CD4-positive, alpha-beta T cell treated with Interleukin-4 for 4 hours (primary cell): ENCODE data around the gene MALSU1.
A peak's percentile ranks its signal among the peaks of the same experiment; 100 is the strongest.

Experiments
- DNase-seq: peaks from one replicate; pipeline ENCODE4 v3.0.0-alpha.2; 2020

The MALSU1 gene

DNA sequence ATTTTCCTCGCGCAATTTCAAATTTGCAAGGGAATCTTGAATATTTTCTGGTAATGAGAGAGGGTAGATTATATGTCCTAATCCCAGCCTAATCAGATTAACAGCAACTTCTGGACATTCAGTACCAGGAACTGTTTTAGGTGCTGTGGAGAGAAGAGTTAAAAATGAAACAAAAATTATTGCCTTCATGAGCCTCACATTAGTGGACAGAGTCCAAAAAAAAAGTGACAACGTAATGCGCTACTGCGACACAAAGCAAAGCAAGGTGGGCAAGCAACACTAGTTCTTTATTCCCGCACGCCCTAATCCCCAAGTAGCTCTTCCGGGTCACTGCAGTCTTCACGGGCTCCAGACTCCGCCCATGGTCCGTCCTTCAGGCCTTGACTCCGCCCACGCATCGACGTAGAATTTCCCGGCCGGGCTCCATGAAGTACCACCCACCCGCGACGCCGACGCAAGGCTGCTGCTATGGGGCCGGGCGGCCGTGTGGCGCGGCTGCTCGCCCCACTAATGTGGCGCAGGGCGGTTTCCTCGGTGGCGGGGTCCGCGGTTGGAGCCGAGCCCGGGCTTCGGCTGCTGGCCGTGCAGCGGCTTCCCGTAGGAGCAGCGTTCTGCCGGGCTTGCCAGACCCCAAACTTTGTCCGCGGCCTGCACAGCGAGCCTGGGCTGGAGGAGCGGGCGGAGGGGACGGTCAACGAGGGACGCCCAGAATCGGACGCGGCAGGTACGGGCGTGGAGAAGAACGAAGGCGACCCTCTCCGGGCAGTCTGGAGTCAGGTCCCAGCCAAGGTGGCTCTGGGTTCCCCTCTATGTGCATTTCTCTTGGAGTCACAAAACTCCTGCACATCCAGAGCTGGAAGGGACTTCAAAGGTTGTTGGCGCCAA is at the start of gene MALSU1:
MALSU1 (plus strand) TSS at position 455 of the 885 bp plus-strand sequence; CDS start at position 469, 14 bp downstream.
- DNase-seq, result peak; percentile 94

DNA sequence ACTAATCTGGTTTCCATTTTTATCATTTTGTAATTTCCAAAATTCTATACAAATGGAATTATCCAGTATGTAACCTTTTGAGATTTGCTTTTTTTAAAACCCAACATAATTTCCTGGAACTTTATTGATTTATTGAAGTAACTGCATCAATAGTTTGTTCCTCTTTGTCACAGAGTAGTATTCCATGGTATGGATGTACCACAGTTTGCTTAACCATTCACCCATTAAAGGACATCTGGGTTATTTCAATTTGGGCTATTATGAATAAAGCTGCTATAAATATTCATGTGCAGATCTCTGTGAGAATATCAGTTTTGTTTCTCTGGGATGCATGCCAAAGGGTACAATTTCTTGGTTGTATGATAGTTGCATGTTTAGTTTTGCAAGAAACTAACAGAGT is 49.7 kb upstream of the MALSU1 start:
- no peak for DNase-seq

DNA sequence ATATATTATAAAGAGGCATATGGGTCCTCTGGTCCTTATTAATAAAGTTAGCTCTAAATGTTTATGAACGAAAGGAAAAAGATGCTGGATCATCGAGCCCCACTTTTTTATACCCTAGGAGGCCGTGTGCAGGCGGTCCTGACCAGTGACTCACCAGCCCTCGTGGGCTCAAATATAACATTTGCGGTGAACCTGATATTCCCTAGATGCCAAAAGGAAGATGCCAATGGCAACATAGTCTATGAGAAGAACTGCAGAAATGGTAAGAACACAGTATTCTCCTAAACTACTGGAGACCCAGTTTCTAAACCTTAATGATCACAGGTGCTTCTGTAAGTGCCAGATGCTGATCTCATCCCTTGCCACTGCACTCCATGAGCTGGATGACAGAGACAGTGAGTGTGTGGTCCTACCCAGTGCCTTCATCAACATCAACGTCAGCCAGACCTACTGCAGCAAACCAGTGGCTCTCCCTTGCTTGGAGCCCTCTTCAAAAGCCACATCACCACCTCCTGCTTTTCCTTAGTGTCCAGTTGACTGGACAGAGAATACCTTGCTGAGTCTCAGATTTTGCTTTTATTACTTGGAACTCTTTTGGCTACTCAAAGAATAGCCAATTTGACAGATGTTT is 45.0 kb upstream of the MALSU1 start:
- no peak for DNase-seq

DNA sequence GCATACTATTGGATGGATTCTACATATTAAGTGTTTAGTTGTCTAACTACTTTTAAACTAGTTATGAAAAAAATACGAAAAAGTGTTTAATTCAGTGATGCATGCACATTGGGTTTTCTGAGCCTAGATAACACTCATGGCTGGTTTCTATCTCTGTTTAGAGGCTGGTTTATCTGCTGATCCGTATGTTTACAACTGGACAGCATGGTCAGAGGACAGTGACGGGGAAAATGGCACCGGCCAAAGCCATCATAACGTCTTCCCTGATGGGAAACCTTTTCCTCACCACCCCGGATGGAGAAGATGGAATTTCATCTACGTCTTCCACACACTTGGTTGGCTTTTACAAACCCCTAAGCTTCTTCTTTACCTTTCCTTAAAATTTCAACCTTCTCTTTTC is 42.4 kb upstream of the MALSU1 start:
- DNase-seq, result no peak

DNA sequence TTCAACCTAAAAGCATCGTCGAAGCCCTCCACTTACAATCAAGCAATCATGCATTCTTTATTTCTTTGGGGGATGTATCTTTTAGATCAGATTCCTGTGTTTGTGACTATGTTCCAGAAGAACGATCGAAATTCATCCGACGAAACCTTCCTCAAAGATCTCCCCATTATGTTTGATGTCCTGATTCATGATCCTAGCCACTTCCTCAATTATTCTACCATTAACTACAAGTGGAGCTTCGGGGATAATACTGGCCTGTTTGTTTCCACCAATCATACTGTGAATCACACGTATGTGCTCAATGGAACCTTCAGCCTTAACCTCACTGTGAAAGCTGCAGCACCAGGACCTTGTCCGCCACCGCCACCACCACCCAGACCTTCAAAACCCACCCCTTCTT is 38.8 kb upstream of the MALSU1 start:
- no peak for DNase-seq

DNA sequence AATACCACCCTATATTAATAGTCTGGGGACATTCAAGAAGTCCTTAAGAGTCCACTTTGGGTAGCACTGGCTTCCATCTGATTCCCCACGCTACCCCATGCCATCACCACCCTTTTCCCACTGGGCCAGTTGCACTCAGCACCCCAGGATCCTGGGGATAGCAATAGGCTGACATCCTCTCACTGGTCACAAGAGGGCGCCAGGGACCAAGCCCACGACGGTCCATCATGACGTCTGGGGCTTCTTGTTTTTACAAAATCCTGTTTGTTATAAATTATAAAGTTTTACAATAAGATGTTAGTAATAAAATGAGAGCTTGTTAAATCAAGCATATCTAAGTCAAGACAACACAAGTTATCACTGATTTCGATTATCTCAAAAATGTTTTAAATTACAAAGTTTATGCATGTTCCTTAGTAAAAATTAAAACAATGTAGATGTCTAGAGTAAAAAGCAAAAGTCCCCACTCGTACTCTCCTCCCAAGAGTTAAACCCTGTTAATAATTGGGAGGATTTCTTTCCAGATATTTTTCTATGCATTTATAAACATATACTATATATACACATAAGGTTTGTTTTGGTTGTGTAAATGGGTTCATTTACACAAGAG is 37.2 kb upstream of the MALSU1 start:
- DNase-seq, result peak; percentile 38

DNA sequence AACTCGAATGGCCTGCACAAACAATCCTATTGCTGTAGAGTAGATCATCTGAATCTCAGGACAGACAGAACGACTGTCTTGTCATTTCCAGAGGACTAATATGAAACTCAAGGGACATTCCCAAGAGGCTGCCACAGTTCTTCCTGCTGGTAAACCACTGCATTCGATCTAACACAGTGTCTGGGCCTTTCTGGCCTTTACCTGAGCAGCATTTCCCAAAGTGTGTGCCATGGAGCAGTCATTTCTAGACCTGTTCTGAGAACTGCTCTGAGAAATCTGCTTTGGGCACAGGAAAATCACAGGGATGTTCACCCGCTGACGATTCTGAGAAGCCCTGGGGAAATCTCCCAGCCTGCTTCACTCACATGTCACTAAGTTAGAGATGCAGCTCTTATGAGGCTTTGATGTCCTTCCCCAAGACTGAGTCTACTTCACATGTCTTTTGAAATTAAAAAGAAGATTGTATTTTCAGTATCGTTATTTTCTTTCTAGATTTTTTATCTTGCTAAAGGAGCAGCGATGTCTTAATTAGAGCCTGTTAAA is 34.2 kb upstream of the MALSU1 start:
- DNase-seq, result no peak

DNA sequence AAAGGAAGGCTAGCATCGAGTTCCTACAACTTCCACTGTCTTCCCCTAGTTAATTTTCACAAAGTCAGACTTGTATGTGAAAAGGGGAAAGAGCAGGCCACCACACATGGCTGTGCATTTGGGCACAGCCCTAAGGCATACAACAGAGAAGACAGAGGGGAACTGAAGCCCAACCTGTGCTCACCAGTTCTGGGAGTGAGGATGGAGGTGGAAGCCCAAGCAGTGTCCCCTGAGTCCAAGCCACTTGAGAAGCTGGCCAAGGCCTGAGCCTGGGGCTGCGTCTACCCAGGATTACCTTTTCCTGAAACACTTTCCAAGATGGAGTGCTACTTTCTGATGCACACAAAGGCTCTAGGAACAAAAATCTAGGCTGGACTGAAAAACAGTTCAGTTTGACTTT is 32.2 kb upstream of the MALSU1 start:
- no peak for DNase-seq

DNA sequence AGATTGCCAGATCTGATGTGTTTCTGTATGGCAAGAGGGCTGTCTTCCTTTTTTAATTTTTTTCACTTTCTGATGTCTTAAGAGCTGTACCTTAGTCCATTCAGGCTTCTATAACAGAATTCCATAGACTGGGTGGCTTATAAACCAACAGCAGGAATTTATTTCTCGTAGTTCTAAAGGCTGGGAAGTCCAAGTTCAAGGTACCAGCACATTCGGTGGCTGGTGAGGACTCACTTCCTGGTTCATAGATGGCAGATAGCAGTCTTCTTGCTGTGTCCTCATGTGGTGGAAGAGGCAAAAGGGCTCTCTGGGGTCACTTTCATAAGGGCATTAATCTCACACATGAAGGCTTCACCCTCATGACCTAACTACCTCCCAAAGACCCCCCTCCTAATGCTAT is 31.8 kb upstream of the MALSU1 start:
- DNase-seq, result no peak

DNA sequence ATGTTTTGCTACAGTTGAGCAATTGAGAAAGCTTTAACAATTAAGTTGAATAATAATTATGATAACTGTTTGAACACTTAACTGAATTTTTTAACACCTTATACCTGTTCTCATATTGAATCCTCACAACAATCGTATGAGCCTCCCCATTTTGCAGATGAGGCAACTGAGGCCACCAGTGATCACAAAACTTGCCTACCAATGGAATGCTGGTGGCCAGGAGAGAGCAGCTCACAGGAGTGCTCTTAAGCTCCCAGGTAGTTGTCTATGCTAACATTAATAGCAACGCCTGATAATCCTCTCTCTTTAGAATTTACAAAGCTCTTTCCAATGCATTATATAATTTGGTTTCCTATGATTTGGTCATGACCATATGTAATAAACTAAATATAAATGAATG is 31.0 kb upstream of the MALSU1 start:
- no peak for DNase-seq

DNA sequence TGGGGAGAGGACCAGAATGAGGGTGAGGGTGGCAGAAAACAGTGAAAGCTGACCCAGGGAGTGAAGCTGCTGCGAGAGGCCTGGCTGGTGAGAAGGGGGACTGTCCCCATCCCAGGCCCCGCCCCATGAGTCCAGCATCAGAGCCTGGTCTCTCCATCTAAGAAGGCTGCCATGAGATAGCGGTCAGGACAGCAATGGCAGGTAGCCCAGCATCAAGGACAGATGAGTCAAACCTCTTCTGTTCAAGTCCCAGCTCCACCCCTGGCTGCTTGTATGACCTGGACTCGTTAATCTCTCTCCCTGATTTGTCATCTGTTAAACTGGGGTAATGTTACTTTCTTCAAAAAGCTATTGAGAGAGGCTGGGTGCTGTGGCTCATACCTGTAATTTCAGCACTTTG is 30.4 kb upstream of the MALSU1 start:
- no peak for DNase-seq

DNA sequence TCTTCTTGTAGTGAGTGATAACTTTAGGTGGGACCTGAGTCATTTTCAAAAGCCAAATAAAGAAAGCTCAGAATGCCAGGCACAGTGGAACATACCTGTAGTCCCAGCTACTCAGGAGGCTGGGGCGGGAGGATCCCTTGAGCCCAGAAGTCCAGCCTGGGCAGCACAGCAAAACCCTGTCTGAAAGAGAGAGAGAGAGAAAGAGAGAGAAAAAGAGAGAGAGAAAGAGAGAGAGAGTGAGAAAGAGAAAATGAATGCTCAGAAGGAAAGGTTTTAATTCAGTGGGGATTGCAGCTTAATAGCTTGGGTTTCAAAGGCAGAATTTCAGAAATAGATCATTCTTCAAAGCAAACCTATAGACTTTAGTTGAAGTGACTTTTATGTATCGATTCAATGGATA is 26.9 kb upstream of the MALSU1 start:
- DNase-seq, result no peak

DNA sequence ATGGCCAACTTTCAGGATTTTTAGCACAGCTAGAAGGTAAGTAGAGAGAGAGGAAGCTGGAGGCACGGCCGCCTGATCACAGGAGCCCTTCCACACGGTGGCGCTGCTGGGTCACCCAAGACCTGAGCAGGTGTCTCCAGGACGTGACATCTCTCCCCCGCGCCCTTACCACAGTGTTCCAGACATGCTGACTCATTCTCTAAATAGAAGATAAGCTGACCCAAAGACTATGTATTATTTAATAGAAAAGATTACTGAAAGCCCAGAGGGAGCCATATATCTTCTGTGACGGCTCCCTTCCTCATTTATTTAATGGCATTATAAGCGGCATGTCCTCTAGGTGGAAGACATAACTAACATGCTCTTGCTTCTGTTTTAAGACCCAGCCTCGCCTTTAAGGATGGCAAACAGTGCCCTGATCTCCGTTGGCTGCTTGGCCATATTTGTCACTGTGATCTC is 26.0 kb upstream of the MALSU1 start:
- peak; percentile 85 for DNase-seq

DNA sequence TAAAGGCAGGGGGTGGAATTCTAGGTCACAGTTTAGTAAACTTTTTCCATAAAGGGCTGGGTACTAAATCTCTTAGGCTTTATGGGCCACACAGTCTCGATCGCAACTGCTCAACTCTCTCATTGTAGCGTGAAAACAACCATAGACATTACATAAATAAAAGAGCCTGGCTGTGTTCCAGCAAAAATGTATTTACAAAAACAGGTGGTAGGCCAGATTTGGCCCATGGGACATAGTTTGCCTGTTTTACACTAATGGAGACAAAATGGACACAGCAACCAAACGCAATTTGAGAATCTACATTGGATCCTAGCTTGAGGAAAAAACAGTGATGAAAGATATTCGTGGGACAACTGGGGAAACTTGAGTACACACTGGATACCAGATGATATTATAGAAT is 23.2 kb upstream of the MALSU1 start:
- no peak for DNase-seq

DNA sequence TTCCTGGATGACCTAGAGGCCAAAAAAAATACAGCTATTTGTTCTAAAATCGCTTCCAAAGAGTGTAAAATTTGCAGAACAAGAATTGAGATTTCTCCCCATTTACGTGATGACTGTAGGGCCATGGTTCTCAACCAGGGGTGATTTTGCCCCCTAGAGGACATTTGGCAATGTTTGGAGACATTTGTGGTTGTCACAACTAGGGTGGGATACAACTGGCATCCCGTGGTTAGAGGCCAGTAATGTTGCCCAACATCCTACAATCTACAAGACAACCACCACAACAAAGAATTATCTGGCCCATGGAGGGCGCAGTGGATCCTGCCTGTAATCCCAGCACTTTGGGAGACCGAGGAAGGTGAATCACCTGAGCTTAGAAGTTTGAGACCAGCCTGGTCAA is 22.8 kb upstream of the MALSU1 start:
- no peak for DNase-seq

DNA sequence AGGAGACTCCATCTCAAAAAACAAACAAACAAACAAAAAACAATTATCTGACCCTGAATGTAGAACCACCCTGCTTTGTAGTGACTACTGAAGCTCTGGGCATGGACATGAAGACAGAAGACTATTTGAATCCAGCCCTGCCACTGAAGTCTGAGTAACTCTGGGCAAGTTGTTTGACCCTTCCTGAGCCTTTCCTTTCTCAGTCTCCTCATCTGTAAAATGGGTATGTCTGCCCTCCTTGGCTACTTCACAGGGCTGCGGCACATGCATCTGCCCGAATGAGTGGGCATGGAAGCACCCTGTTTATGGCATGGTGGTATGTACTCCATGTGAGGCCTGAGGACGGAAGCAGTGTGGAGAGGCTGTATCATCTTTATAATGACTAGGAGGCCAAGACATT is 22.2 kb upstream of the MALSU1 start:
- DNase-seq, result no peak

DNA sequence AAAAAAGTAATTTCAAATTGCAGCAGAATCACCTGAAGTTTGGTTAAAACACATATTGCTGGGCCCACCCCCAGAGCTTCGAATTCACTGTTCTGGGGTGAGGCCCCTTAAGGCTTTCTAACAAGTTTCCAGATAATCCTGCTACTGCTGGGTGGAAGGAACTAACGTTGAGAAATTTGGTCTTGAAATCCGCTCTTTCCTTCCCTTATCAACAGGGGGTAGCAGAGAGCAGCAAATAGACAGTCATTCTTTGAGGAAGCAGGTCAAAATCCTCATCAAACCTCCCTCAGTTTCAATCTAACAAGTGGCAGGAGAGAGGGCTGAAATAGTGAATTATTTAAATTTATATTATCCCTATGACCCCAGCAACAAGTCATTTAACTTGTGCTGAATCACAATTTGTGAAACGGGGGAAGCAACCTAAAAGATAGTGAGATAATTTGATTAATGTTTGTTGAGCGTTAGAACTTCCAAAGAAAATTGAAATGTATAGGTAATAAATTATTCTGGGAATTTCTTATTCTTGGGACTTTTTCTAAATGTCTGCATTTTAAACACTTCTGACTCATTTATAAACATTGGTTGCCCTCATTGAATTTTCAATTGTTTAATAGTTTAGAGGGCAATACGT is 21.7 kb upstream of the MALSU1 start:
- peak; percentile 69 for DNase-seq

DNA sequence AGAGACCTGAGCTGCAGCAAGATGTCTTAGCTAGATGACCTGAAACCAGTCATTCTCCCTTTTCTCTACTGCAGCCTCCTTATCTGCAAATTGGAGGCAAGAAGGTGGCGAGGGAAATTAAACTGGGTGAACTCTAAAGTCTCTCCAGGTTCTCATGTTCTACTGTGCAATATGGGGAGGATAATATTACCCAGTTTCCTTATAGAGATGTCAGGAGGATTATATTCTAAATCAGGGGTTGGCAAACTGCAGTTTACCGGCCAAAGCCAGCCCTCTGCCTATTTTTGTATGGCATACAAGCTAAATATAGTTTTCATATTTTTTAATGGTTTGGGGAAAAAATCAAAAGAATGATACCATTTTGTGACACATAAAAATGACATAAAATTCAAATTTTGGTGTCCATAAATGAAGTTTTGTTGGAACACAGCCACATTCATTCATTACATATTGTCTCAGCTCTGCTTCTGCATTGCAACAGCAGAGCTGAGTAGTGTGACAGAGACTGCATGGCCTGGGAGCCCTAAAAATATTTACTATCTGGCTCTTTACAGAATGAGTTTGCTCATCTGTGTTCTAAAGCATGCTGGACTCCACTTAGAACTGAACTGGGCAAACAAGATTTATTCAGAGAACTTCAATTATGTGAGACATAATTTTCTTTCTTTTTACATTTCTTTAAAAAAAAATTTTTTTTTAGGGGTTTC is 19.2 kb upstream of the MALSU1 start:
- DNase-seq, result no peak

DNA sequence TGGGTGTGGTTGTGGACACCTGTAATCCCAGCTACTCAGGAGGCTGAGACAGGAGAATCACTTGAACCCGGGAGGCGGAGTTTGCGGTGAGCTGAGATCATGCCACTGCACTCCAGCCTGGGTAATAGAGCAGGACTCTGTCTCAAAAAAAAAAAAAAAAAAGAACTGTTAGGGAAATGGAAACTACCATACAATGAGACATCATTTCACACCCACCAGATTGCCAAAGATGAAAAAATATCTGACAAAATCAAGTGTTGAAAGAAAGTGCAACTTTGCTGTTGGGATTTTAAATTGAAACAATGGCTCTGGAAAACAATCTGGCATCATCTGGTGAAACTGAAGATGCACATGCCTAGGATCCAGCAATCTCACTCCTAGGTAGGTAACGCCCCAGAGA is 16.1 kb upstream of the MALSU1 start:
- DNase-seq, result no peak

DNA sequence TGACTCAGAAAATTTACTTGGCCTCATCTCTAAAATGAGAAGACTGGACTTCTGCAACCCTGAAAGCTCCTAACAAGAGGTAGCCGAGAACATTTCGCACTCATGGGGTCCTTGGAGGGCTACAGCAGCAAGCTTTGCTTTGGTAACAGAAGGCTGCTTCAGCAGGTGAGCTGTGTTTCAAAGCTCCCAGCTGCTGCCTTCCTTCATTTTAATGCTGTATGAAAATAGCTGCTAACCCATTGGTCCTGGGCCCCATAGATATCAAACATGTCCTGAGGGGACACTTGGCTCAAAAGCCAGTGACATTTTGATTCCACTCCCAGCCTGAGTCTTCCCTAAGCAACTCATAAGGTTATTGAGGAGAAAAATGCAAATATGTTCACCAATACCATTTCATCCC is 14.3 kb upstream of the MALSU1 start:
- no peak for DNase-seq

DNA sequence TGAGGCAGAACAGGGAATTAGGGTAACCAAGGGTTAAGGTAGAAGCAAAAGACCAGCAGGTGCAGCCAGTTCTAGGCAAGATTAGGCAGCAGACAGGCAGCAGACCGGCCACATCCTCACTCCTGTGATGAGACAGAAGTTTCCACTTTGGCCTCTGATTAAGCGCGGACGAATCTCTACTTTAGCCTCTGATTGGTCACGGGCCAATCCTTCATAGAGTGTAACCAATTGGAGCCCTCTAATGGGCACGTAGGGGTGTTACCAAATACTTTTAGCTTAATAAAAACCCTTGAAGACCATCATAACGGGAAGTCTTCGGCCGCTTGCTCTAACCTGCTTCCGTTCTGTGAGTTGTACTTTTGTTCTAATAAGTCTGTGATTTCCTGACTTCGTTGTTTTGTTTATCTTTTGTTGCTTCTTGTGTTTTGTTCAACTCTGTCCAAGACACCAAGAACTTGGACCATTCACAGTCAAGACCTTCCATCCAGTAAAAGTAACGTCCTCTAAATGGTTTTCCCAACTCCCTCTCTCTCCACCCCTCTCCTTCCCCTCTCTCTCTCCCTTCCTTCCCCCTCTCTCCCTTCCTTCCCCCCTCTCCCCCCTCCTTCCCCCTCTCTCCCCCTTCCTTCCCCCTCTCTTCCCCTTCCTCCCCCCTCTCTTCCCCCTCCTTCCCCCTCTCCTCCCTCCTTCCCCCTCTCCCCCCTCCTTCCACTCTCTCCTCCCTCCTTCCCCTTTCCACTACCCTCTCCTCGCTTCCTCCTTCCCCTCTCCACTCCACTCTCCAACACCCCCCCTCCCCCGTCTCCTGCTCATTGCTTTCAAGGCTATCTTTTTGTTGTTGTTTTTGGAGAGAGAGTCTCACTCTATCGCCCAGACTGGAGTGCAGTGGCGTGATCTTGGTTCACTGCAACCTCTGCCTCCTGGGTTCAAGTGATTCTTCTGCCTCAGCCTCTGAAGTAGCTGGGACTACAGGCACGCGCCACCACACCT is 13.2 kb upstream of the MALSU1 start:
- no peak for DNase-seq
